ENCODE measurements around the gene NHLH1.

Gene NHLH1

DNA sequence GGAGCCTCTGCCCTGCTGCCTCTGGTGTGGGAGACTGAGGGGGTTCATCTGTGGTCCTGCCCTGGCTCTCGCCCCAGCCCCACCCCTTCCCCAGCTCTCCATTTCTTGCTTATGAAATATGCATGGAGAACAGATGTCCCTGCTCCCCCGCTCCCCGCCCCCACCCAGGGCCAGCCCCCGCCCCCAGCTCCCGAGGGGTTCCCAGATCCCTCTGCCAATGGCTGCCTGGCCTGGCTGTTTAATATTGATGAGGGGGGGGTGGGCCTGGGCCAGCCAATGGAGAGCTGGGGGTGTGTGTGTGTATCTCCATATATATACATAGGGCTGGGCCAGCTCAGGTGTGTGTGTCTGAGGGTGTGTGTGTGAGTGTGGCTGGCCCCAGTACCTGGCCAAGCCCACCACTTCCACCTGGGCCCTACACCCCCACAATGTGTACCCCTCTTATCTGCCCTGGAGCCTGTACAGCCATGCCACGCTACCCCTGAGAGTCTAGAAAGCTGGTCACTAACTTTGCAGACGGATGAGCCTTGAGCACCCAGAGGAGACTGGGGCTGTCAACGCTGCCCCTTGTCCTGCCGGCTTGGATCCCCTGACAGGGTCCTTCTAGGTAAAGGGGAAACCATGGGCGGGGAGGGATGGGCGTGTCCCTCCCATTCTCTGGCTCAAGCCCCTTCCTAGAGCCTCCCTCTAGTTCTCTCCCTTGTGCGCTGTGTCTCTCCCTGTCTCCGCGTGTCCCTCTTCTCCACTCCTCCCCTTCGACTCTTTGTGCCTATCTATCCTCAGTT is at the start of gene NHLH1:
TSS of gene NHLH1 (plus strand) at position 341 of the 785 bp plus-strand sequence. CDS start 3,661 bp downstream, outside the sequence.
- DNase-seq (ENCODE audit: low read depth, low spot score) = no peak

GRCh38 chr1:160322831-160323230 is 44.0 kb upstream of the NHLH1 start:
- DNase-seq (ENCODE audit: low read depth, low spot score) = no peak

GRCh38 chr1:160325252-160325651 is 41.6 kb upstream of the NHLH1 start:
- no peak for DNase-seq (ENCODE audit: low read depth, low spot score)

- DNase-seq (ENCODE audit: low read depth, low spot score) = no peak
Measured at GRCh38 chr1:160326418-160326817, 40.5 kb upstream of the NHLH1 start.

GRCh38 chr1:160328184-160328583 is 38.7 kb upstream of the NHLH1 start:
- DNase-seq (ENCODE audit: low read depth, low spot score) = no peak

DNA sequence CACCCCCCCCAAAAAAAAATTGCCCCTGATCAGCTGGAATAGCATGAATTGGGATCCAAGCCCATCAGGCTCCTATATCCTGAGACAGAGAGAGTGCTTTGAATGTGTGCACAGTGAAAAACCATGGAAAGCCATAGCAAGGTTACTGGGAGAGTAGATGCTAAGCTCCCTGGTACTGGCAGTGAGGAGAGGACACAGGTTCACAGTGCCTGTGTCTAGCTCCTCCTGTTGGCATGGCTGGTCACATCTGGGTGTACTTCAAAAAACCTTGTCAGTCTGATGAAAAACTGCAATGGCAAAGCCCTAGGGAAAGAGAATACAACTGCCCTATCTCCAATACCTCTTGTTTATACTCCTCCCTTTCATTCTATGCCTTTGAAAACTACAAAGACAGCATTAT is 36.8 kb upstream of the NHLH1 start:
- no peak for DNase-seq (ENCODE audit: low read depth, low spot score)

DNA sequence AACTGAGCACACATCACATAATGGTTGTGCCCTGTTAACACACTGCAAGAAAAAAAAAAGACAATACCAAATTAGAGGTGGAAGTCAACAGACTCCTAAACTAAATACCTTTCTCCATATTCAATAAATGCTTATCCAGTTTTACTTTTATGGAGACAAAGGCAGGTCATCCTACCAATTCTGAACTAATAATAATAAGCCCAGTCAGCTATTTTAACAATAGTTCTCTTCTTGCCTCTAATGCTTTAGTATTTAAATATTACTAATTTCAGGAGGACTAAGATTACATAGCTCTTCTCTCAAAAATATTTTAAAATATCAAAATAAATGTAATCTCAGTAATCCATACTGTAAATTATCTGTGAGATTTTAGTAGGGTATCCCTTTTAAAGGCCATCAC is 34.4 kb upstream of the NHLH1 start:
- no peak for DNase-seq (ENCODE audit: low read depth, low spot score)

DNA sequence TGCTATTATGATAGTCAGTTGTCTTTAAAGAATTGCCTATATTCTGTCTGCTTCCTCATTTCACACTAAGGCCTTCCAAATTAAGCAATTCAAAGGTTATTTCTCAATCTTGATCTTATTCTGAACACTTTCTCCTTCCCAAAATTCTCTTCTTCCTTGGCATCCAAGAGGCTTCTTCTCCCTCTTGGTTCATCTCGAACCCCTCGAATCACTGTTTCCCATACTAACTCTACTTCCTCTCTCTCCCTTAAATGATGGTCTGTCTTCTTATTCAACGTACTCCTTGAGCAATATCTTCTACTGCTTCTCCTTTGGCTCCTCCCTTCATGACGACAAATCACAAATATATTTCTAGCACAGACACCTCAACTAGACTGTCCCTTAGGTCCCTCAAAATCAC is 28.3 kb upstream of the NHLH1 start:
- DNase-seq (ENCODE audit: low read depth, low spot score) = no peak

GRCh38 chr1:160340146-160340545 is 26.7 kb upstream of the NHLH1 start:
- no peak for DNase-seq (ENCODE audit: low read depth, low spot score)

DNA sequence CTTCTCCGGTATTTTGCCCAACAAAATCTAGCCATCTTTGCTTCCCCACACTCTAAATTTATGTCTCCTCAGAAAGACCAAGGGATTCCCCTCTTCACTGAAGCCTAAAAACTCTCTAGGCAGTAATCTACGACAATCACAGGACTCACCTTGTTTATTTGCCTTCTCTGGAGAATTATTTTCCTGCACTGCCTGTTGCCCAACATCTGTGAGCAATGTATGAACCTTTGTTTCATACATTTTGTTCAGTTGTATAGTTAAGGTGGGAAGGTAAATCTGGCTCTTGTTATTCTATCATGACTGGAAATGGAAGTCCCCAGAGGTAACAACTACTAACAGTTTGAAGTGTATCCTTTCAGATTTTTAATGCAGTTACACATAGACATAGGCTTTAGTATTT is 26.0 kb upstream of the NHLH1 start:
- no peak for DNase-seq (ENCODE audit: low read depth, low spot score)

DNA sequence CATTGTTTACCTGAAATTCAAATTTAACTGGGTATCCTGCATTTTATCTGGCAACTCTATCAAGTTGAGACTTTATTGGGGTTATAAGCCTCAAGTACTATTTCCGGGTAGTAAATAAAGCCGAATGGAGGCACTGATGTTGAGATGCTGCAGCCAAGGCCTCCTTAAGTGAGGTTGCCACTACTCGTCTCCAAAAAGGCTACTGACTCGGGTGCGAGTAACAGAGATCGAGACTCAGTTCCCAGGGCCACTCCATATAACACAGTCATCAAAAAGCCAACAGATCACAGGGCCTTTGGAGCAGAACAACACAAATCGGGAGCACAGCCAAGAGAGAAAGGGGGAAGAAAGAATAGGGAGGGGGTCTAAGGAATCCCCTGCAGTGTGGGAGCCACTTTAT is 24.3 kb upstream of the NHLH1 start:
- no peak for DNase-seq (ENCODE audit: low read depth, low spot score)

DNA sequence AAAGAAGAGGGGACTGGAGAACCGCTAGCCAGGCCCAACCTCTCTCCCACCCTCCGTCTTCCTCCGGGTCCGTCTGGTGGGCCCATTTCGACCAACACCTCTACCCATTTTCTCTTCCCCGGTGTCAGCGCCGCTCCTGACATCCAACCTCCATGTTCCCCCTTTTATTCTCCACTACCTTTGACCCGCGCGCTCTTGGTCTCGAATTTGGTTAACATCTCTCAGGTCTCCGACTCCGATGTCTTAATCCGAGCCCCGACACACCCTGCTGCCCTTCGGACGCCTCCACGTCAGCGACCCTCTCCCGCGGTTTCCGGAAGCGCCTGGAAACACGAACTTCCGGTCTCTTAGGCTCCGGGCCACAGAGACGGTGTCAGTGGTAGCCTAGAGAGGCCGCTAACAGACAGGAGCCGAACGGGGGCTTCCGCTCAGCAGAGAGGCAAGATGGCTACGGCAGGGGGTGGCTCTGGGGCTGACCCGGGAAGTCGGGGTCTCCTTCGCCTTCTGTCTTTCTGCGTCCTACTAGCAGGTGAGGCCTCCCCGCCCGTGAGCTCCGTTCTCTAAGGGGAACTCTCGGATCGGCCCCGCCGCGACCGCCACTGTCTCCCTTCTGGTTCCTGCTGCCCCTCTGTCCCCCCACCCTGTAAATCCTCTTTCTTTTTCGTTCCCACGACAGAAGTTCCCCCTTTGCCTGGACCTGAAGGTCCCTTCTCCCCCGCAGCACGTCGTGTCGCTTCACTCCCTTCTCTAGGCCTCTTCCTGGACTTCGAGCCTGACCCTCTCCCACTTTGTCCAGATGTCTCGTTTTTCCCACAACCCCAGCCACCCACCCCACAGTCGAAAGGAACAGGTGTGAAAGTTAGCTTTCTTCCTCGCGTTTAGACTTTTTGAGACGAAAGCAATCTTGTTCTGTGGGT is 23.7 kb upstream of the NHLH1 start, which contains the start of the genes COPA and NCSTN:
TSS of gene COPA (minus strand) at position 298 of the 917 bp plus-strand sequence. CDS start at position 218, 80 bp downstream.
TSS of gene NCSTN (plus strand) at position 431 of the 917 bp plus-strand sequence. CDS start at position 445, 14 bp downstream.
- DNase-seq (ENCODE audit: low read depth, low spot score) = peak; percentile 91

GRCh38 chr1:160344241-160344640 is 22.6 kb upstream of the NHLH1 start:
- DNase-seq (ENCODE audit: low read depth, low spot score) = no peak

DNA sequence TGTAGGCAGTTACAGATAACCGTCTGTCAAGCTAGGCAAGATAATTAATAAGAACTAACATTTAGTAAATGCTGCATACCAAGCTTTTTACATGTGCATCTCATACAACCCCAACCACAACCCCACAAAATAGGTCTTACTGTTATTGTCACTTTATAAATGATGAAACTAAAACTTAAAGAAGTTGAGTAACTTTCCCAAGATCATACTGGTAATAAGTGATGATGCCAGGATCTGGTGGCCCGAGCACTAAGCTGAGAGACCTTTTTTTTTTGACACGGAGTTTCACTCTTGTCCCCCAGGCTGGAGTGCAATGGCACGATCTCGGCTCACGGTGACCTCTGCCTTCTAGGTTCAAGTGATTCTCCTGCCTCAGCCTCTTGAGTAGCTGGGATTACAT is 21.9 kb upstream of the NHLH1 start:
- DNase-seq (ENCODE audit: low read depth, low spot score) = no peak

- DNase-seq (ENCODE audit: low read depth, low spot score) = no peak
Measured at GRCh38 chr1:160346463-160346862, 20.4 kb upstream of the NHLH1 start.

DNA sequence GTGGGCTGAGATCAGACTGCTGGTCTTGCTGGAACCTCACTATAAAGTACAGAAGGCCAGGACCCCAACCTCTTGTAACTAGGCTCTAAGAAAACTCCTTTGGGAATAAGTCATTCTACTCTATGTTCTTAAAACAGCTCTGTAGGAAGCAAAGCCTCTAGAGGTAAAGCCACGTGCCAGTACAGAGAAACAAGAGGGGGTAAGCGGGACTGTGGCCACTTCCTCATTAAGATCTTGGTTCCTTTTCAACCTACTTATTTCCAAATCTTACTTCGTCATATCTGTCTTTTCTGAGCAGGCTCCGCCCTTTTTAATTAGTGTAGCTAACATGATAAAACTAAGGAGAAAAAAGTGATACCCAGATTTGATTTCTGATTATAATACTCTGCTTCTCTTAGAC is 19.9 kb upstream of the NHLH1 start:
- DNase-seq (ENCODE audit: low read depth, low spot score) = no peak

GRCh38 chr1:160351629-160352028 is 15.2 kb upstream of the NHLH1 start:
- no peak for DNase-seq (ENCODE audit: low read depth, low spot score)

DNA sequence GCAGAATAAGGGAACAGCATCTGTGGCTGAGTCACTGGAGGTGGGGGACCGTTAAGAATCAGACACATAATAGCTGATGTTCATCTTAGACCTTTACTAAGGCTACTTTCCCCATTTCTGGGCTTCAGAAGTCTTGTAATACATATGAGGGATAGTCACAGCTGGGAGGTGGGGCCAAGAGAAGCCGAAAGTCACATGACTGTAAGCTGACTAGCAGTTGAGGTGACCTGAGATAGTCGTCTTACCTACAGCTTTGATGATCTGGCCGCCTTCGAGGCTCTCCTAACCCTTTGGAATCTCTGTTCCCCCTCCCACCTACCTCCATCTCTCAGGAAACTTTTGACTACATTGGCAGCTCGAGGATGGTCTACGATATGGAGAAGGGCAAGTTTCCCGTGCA is 14.3 kb upstream of the NHLH1 start:
- DNase-seq (ENCODE audit: low read depth, low spot score) = no peak

DNA sequence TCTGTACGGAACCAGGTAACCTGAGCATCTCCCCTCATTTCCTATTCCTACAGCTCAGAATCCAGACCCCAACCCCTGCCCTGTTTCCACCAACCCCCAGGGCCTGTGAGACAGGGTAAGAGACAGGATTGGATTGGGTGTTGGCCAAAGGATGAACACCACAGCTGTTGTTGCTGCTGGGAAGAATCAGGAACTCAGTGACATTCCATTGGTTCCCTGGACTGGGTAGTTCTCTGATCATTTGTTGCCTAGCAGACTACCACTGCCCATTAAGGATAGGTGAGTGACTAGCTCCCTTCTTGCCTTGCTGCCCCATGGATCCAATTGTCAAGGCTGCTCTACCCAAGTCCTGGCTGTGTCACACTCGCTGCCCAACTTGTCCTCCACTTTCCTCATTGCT is 13.6 kb upstream of the NHLH1 start:
- DNase-seq (ENCODE audit: low read depth, low spot score) = no peak

DNA sequence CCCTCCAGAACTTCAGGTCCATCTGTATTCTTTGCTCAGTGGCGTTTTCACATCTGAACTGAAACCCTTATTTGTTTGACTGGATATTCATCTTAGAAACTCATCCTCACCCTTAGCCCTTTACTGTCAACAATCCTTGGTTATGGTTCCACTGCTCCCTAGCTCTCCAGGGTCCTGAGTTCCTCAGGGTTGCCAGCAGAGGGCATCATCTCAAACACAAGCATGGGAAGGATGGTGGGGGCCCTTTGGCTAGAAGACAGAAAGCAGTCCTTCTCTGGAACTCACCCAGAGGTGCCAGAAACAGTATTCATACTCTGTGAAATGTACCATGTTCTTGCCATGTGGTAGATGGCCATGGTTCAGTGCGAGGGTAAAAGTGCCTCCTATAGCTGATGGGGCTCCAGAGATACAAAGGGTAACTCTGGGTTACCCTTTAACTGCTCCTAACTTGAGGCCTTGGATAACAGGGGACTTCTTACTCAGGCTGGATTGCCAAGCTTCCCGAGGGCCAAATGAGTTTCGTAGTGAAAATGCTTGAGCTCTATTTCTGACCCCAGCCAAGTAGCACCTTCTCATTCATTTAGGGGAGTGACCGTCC is 12.4 kb upstream of the NHLH1 start:
- DNase-seq (ENCODE audit: low read depth, low spot score) = no peak

GRCh38 chr1:160357286-160358002 is 9.4 kb upstream of the NHLH1 start:
- no peak for DNase-seq (ENCODE audit: low read depth, low spot score)

Data from smooth muscle cell of the brain vasculature (primary cell).